Fibroblast of pulmonary artery (primary cell): ENCODE data around the gene GRAMD1A.
A peak's percentile ranks its signal among the peaks of the same experiment; 100 is the strongest.

Experiments
- DNase-seq: peaks from one replicate; pipeline ENCODE4 v3.0.0-alpha.2; 2010; ENCODE audit warnings: low read depth
- H3K4me3 ChIP-seq: replicated peaks from 2 replicates; pipeline ENCODE4 v1.5.1; 2011; ENCODE audit warnings: low read depth, mild to moderate bottlenecking, control low read depth, low read length, moderate library complexity
- TF ChIP-seq, protein P1 (sequence below): IDR thresholded peaks from 2 replicates; pipeline ENCODE4 v1.5.1; 2011; ENCODE audit warnings: mild to moderate bottlenecking, control low read depth, low read length, inconsistent platforms; ENCODE audit errors: missing control alignments

Gene GRAMD1A

DNA sequence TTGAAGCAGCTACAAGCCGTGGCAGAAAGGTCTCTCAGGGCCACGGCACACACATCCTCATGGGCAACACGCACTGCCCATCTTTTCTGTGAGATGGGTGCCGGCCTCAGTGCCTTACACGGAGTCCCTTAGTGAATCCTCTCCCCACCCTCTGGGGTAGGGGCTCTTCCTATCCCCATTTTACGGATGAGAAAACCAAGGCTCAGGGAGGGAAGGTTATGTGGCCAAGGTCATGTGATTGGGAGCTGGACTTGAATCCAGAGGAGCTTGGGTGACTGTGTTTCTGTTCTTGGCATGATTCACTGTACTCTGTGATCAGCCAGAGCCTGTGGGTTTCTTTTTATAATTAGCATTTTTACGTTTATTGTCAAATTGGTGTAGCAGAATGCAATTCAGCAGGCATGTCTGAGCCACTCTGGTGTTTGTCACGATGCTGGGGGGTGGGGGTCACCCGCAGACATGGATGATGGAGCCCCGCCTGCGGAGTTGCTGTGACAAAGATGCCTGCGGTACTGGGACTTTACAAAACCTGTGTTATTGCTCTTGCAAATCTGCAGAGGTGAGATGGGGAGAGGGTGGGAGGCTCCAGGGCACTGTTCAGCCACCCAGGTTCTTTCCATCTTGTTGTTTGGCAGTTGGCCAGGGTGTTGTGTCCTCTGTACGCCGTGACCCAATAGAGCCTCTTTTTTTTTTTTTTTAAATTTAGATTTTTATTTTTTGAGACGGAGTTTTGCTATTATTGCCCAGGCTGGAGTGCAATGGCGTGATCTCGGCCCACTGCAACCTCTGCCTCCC lies 34.7 kb downstream of the GRAMD1A start:
- TF ChIP-seq, protein P1, sequence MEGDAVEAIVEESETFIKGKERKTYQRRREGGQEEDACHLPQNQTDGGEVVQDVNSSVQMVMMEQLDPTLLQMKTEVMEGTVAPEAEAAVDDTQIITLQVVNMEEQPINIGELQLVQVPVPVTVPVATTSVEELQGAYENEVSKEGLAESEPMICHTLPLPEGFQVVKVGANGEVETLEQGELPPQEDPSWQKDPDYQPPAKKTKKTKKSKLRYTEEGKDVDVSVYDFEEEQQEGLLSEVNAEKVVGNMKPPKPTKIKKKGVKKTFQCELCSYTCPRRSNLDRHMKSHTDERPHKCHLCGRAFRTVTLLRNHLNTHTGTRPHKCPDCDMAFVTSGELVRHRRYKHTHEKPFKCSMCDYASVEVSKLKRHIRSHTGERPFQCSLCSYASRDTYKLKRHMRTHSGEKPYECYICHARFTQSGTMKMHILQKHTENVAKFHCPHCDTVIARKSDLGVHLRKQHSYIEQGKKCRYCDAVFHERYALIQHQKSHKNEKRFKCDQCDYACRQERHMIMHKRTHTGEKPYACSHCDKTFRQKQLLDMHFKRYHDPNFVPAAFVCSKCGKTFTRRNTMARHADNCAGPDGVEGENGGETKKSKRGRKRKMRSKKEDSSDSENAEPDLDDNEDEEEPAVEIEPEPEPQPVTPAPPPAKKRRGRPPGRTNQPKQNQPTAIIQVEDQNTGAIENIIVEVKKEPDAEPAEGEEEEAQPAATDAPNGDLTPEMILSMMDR = no peak
- no peak overlapping the region for H3K4me3 ChIP-seq
- DNase-seq = no peak

- peak; percentile 59 for DNase-seq
- no peak overlapping the region for H3K4me3 ChIP-seq
- TF ChIP-seq, protein P1 = no peak
Measured at GRCh38 chr19:35037716-35038622, 37.8 kb downstream of the GRAMD1A start.

DNA sequence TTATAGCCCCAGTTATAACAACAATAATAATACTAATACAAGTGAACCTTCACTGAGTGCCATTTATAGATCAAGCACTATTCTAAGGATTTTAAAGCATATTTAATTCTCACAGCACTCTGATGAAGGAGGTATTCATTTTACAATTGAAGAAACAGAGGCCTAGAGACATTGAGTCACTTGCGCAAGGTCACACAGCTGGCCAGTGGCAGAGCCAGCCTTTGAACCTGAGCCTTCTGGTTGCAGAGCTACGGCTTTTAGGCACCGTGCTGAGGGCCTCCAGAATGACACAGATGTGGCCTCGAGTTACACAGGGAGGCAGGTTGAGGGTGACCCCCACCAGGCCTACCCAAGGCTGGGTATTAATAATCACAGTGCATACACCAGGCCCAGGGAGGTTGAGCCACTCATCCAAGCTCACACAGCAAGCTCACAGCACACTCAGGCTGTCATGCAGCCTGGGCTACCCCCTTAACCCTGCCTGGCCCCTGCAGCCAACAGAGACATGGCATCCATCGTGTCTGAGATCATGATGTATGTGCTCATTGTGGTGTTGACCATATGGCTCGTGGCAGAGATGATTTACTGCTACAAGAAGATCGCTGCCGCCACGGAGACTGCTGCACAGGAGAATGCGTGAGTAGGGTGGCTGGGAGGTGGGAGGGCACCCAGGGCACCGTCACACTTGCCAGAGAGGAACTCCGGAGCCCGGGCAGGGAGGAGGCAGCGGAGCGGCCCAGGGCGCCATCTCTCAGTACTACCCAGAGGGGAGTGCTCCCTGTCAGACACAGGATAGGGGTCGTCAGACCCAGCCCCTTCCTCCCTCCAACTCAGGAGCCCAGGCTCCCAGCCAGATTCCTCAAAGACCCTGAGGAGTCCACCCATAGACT lies 38.7 kb downstream of the GRAMD1A start:
- DNase-seq = no peak
- TF ChIP-seq, protein P1 = no peak
- no peak overlapping the region for H3K4me3 ChIP-seq

- TF ChIP-seq, protein P1 = no peak
- no peak overlapping the region for H3K4me3 ChIP-seq
- no peak for DNase-seq
Measured at GRCh38 chr19:35039881-35040825, 40.0 kb downstream of the GRAMD1A start.

- TF ChIP-seq, protein P1 = no peak
- peak; percentile 48 for DNase-seq
- no peak overlapping the region for H3K4me3 ChIP-seq
Measured at GRCh38 chr19:35040826-35041547, 40.9 kb downstream of the GRAMD1A start.
